GM12878 (cell line): ENCODE data around the gene AGAP9. TPM values are rescaled to one million over a fixed set of nuclear protein-coding genes. Genes with fewer than 3 reads are reported as not detected.

Experiments used
- ATAC-seq: fragments of 200-7000 bp; cut with Tn5 transposase; 3 replicates; pipeline ENCODE4 v1.9.1; 2020; ENCODE audit warnings: mild to moderate bottlenecking, moderate library complexity
- BruUV-seq: library from RNA; stranded (reverse); fragments of 400-500 nt; replicated peaks from 2 replicates; lab custom pipeline; 2021; lab: Mats Ljungman, UMichigan
- CTCF ChIA-PET: fragments of 300-600 bp; sonication (Branson Sonifier 250); formaldehyde crosslinking; extraction: SDS; loops from one replicate; lab custom pipeline; 2021; ENCODE audit warnings: inconsistent platforms; lab: Yijun Ruan, JAX
- POLR2A ChIA-PET: fragments of 350-600 bp; formaldehyde crosslinking; extraction: SDS; loops from one replicate; lab custom pipeline; 2021; ENCODE audit warnings: inconsistent platforms; lab: Charles Lee
- RAD21 ChIA-PET: fragments of 300-600 bp; sonication (Branson Sonifier 250); formaldehyde crosslinking; loops from one replicate; lab custom pipeline; 2023; ENCODE audit warnings: antibody characterized with exemption; ENCODE audit not compliant: unreplicated experiment; lab: Charles Lee
- SMC1A ChIA-PET: fragments of 300-600 bp; sonication (Branson Sonifier 250); formaldehyde crosslinking; loops from one replicate; lab custom pipeline; 2023; ENCODE audit not compliant: unreplicated experiment, uncharacterized antibody; lab: Charles Lee
- DNase-seq: peaks from one replicate; pipeline ENCODE4 v3.0.0-alpha.2; 2011; ENCODE audit warnings: low read depth, low spot score
- FAIRE-seq: peaks from 3 replicates; lab custom pipeline; 2011; peaks lifted over from hg19 to GRCh38; lab: Jason Lieb, UNC
- H2AFZ ChIP-seq: 2 replicates; pipeline ENCODE4 v1.6.0; 2011; ENCODE audit warnings: low read depth, low read length, control low read depth; ENCODE audit not compliant: control insufficient read depth
- H3K27ac ChIP-seq: 2 replicates; pipeline ENCODE4 v1.5.1; 2011; ENCODE audit warnings: control low read depth; ENCODE audit not compliant: control insufficient read depth, insufficient read depth
- H3K27me3 ChIP-seq, 2 experiments: replicated peaks in 1 of 2; 2 replicates each; pipeline versions ENCODE4 v1.6.0 to v1.6.1; 2011; ENCODE audit warnings: low read length in 1 of 2; ENCODE audit not compliant: control insufficient read depth in 2 of 2, insufficient read depth in 2 of 2
- H3K36me3 ChIP-seq, 2 experiments: 2 replicates each; pipeline ENCODE4 v1.5.1; 2011; ENCODE audit warnings: low read length in 1 of 2; ENCODE audit not compliant: control insufficient read depth in 2 of 2, insufficient read depth in 2 of 2
- H3K4me1 ChIP-seq: 2 replicates; pipeline ENCODE4 v1.6.1; 2011; ENCODE audit warnings: mild to moderate bottlenecking, low read length, moderate library complexity, mixed read lengths; ENCODE audit not compliant: control insufficient read depth, insufficient read depth
- H3K4me2 ChIP-seq: 2 replicates; pipeline ENCODE4 v1.6.0; 2011; ENCODE audit warnings: control low read depth; ENCODE audit not compliant: control insufficient read depth, insufficient read depth
- H3K4me3 ChIP-seq: fragments of 200-600 bp; sonication (generic); 2 replicates; pipeline ENCODE4 v1.5.1; 2016
- H3K79me2 ChIP-seq: 2 replicates; pipeline ENCODE4 v1.6.0; 2011; ENCODE audit warnings: low read length; ENCODE audit not compliant: control insufficient read depth, insufficient read depth
- H3K9ac ChIP-seq: 2 replicates; pipeline ENCODE4 v1.8.0; 2011; ENCODE audit warnings: low read length, control low read depth, mixed read lengths; ENCODE audit not compliant: control insufficient read depth, insufficient read depth
- H3K9me3 ChIP-seq: replicated peaks from 3 replicates; pipeline ENCODE4 v1.5.1; 2011; ENCODE audit warnings: mild to moderate bottlenecking, low read length; ENCODE audit not compliant: control insufficient read depth, insufficient read depth
- H4K20me1 ChIP-seq: 2 replicates; pipeline ENCODE4 v1.6.0; 2011; ENCODE audit not compliant: control insufficient read depth, insufficient read depth
- BCL11A ChIP-seq: IDR thresholded peaks from 2 replicates; pipeline ENCODE4 v1.6.1; 2011; ENCODE audit warnings: low read depth, low read length
- CEBPB ChIP-seq, 2 experiments: fragments of 150-350 bp in 1 of 2; IDR thresholded peaks; 2 replicates each; pipeline ENCODE4 v1.6.1; 2012 to 2014; ENCODE audit warnings: low read depth in 2 of 2, low read length in 2 of 2, borderline replicate concordance in 1 of 2, inconsistent platforms in 1 of 2
- NR2F1 ChIP-seq: fragments of 450-650 bp; conservative IDR thresholded peaks from 2 replicates; pipeline ENCODE4 v1.6.1; 2017; ENCODE audit warnings: mild to moderate bottlenecking
- ZNF217 ChIP-seq: fragments of 450-650 bp; IDR thresholded peaks from 2 replicates; pipeline ENCODE4 v1.6.1; 2017; ENCODE audit warnings: antibody characterized with exemption, mild to moderate bottlenecking
- whole genome bisulfite sequencing: methylation state at CpG from one replicate; pipeline ENCODE4 v1.1.6; 2016; ENCODE audit warnings: low lambda C conversion rate; ENCODE audit not compliant: insufficient replicate concordance, insufficient coverage; ENCODE audit errors: missing lambda C conversion rate; 5-methylcytosine and 5-hydroxymethylcytosine counted together
- in situ Hi-C: fragments of 300-500 bp; cut with MboI; formaldehyde crosslinking; loops from 9 replicates; pipeline ENCODE4 v1.14.3; 2018; ENCODE audit warnings: mixed read lengths
- intact Hi-C: fragments of 100-400 bp; cut with micrococcal nuclease; formaldehyde crosslinking; loops from one replicate; pipeline ENCODE4 v1.14.2; 2022; ENCODE audit not compliant: unreplicated experiment
- polyA plus RNA-seq, 11 experiments: library from polyadenylated mRNA; depleted of rRNA in 4 of 11; unstranded in 6 of 11; stranded (reverse) in 5 of 11; fragments of >200 nt; fragmentation: Nextera tagmentation in 4 of 11; fragmentation: Illumina TruSeq in 1 of 11; extraction: Ambion mirVana in 4 of 11; extraction: Trizol in 1 of 11; gene quantifications; 1 replicate in 1 of 11; 2 replicates in 10 of 11; pipeline versions ENCODE4 v1.2.1 to v1.2.3, GENCODE V29; 2011 to 2016; ENCODE audit warnings: inconsistent platforms in 2 of 11, missing spikeins in 2 of 11, low read depth in 1 of 11
- total RNA-seq, 4 experiments: library from RNA; depleted of rRNA in 3 of 4; stranded (reverse); fragments of >200 nt in 3 of 4; fragmentation: Illumina TruSeq in 1 of 4; extraction: Trizol in 1 of 4; gene quantifications; 2 replicates each; pipeline versions ENCODE4 v1.2.1 to v1.2.3, GENCODE V29; 2013 to 2021
- TF ChIP-seq, protein P1 (sequence below): fragments of 450-650 bp; IDR thresholded peaks from 2 replicates; pipeline ENCODE4 v1.6.1; 2017; ENCODE audit warnings: mild to moderate bottlenecking
- TF ChIP-seq, protein P2 (sequence below): fragments of 450-650 bp; formaldehyde crosslinking; IDR thresholded peaks from 2 replicates; pipeline ENCODE4 v1.4.0; 2020; ENCODE audit warnings: mild to moderate bottlenecking, moderate library complexity
- TF ChIP-seq, protein P3 (sequence below): IDR thresholded peaks from 2 replicates; pipeline ENCODE4 v1.6.1; 2011; ENCODE audit warnings: borderline replicate concordance, low read depth, mild to moderate bottlenecking, moderate library complexity, mixed read lengths, low read length; ENCODE audit not compliant: insufficient read depth; ENCODE audit errors: extremely low read length

AGAP9 gene
- total and polyA plus RNA-seq, 10 of the 15 experiments (the other 5 are each of a cell fraction or from before 2014, with no cell fraction given), result 0.32 to 8.8 (median 3.6) TPM

DNA sequence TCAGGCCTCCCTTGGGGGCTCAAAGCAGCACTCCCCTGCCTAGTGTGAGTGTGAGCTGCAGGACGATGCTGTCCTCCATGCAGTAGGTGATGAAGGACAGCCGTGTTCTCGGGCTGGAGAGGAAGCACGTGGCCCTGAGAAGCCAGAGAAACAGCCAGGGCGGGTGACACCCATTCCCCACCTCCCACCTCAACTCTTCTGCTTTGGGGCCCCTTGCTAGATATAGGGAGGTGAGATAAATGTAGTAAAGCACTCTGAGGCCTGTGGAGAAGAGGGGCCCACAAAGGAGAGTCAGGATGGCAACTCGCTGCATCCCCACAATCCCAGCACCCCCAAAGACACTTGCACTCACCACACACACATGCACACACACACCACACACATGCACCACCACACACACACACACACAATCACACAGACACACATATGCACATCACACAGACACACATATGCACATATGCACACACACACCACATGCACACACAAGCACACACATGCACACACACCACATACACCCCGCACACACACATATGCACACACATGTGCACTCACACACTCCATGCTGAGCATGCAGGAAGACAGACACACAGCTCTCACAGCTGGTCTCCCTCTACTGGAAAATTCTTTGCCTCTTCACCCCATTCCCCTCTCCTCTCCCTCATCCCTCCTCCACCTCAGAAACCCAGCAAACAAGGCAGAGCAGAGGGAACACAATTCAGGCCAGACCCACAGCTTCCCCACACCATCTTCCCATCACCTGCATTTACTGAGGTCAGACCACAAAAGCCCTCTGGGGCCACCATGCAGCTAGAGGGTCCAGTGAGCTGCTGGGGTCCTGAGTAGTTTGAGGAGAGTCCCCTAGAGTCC lies 70.1 kb downstream of the AGAP9 start:
- no peak for FAIRE-seq
- POLR2A ChIA-PET, result no interaction called here
- BruUV-seq, result no TSS peak
- Histone ChIP-seq H3K27me3 (peaks cover 0 to 8% of the 10 kb centered on the region in 2 experiments; a peak in 3 of 4 replicates), H3K79me2 (no peaks in the 10 kb centered on the region), H3K4me1 (no peaks in the 10 kb centered on the region), H3K27ac (no peak overlapping the region), H2AFZ (no peak overlapping the region), H3K9ac (no peak overlapping the region), H3K36me3 (no peaks in the 10 kb centered on the region), H3K4me2 (no peak overlapping the region), H3K9me3 (no peaks in the 10 kb centered on the region), H4K20me1 (no peaks in the 10 kb centered on the region), H3K4me3 (no peak overlapping the region)
- in situ Hi-C loops (no loop called here), intact Hi-C loops (no loop called here)
- TF ChIP-seq, protein P1, sequence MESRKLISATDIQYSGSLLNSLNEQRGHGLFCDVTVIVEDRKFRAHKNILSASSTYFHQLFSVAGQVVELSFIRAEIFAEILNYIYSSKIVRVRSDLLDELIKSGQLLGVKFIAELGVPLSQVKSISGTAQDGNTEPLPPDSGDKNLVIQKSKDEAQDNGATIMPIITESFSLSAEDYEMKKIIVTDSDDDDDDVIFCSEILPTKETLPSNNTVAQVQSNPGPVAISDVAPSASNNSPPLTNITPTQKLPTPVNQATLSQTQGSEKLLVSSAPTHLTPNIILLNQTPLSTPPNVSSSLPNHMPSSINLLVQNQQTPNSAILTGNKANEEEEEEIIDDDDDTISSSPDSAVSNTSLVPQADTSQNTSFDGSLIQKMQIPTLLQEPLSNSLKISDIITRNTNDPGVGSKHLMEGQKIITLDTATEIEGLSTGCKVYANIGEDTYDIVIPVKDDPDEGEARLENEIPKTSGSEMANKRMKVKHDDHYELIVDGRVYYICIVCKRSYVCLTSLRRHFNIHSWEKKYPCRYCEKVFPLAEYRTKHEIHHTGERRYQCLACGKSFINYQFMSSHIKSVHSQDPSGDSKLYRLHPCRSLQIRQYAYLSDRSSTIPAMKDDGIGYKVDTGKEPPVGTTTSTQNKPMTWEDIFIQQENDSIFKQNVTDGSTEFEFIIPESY, result no peak
- TF ChIP-seq ZNF217, result no peak
- TF ChIP-seq, protein P2, sequence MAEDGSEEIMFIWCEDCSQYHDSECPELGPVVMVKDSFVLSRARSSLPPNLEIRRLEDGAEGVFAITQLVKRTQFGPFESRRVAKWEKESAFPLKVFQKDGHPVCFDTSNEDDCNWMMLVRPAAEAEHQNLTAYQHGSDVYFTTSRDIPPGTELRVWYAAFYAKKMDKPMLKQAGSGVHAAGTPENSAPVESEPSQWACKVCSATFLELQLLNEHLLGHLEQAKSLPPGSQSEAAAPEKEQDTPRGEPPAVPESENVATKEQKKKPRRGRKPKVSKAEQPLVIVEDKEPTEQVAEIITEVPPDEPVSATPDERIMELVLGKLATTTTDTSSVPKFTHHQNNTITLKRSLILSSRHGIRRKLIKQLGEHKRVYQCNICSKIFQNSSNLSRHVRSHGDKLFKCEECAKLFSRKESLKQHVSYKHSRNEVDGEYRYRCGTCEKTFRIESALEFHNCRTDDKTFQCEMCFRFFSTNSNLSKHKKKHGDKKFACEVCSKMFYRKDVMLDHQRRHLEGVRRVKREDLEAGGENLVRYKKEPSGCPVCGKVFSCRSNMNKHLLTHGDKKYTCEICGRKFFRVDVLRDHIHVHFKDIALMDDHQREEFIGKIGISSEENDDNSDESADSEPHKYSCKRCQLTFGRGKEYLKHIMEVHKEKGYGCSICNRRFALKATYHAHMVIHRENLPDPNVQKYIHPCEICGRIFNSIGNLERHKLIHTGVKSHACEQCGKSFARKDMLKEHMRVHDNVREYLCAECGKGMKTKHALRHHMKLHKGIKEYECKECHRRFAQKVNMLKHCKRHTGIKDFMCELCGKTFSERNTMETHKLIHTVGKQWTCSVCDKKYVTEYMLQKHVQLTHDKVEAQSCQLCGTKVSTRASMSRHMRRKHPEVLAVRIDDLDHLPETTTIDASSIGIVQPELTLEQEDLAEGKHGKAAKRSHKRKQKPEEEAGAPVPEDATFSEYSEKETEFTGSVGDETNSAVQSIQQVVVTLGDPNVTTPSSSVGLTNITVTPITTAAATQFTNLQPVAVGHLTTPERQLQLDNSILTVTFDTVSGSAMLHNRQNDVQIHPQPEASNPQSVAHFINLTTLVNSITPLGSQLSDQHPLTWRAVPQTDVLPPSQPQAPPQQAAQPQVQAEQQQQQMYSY, result no peak
- TF ChIP-seq, protein P3, sequence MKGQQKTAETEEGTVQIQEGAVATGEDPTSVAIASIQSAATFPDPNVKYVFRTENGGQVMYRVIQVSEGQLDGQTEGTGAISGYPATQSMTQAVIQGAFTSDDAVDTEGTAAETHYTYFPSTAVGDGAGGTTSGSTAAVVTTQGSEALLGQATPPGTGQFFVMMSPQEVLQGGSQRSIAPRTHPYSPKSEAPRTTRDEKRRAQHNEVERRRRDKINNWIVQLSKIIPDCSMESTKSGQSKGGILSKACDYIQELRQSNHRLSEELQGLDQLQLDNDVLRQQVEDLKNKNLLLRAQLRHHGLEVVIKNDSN, result no peak
- no peak for TF ChIP-seq NR2F1
- no peak for TF ChIP-seq BCL11A
- TF ChIP-seq CEBPB (IDR thresholded peaks at IDR 0.05; ENCODE audit: borderline replicate concordance in 1 of 2, low read depth in 2 of 2, low read length in 2 of 2), result no peak
- CTCF ChIA-PET, result no interaction called here
- SMC1A ChIA-PET, result no interaction called here
- WGBS, result 5% methylated on average over 7 of the region's 7 CpGs
- RAD21 ChIA-PET, result no interaction called here
- no peak for ATAC-seq
- DNase-seq, result no peak
